GM21825 (cell line): ENCODE data around the gene S100A9.

Source experiments
- ATAC-seq: cut with Tn5 transposase; IDR thresholded peaks from one replicate; pipeline ENCODE4 v1.9.1; 2021; ENCODE audit warnings: mild to moderate bottlenecking, moderate library complexity; ENCODE audit not compliant: unreplicated experiment

S100A9 gene

DNA sequence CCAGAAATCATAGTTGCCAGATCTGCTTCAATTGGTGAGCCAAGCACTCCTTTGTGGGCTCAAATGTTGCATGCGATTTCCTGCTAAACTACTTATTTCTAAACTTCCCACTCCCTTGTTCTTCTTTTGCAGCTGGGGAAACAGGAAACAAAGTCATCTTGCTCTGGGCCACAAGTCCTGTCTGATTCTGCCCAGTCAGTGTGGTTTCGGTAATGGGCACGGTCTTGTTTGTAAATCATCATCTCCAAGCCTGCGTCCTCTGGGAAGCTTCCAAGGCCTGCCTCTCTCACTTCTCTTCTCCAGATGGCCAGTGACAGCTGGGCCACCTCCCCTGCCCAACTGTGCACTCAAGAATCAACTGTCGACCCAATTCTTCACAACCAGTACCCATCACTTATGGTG lies 28.8 kb downstream of the S100A9 start:
- ATAC-seq, result no peak

DNA sequence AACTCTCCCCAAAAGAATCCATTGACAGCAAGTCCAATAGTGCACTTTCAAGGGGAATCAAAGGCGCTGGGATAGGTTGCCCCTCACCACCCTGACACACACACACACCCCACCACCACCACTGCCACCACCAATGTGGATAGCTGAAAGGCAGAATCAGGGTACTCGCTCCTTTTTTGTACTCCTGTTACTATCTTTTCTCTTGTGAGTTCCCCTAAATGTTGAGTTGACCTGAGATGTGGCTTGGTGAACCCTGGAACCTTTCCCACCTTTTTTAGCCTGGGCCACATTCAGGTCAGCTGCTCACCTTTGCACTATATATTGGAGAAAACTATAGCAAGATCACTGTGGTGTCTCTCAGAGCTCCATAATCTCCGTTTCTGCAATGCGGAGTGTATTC lies 29.3 kb downstream of the S100A9 start:
- ATAC-seq, result no peak

DNA sequence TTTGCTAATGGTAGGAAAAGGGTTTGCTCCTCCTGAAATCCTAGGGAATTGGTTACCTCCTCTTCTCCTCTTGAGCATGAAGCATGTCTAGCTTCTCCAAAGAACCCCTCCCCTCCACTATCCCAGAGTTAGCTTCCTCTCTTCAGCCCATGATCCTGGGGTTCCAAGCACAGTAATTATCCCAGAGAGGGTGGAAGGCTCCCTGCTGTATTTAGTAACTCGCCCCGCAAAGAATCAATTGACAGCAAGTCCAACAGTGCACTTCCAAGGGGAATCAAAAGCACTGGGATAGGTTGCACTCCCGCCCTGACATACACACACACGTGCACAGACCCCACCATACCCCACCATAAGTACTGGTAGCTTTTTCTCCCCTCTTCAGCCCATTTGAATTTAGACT lies 30.1 kb downstream of the S100A9 start:
- no peak for ATAC-seq

DNA sequence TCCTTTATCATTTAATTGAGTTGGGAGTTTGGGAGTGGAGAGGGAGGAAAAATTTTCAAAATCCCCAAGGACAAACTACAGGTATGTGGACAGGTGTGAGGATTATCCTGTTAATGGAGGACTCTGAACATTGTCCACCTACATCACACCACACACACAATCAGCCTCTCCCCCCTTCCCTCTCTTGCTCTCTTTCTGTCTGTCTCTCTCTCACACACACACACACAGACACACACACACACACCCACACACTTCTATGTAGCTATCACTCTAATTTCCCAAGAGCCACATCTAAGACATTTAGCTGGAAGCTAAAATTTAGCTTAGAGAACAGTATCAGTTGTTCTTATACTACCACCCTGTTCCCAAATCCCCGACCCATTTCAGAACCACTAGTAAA lies 31.7 kb downstream of the S100A9 start:
- no peak for ATAC-seq

DNA sequence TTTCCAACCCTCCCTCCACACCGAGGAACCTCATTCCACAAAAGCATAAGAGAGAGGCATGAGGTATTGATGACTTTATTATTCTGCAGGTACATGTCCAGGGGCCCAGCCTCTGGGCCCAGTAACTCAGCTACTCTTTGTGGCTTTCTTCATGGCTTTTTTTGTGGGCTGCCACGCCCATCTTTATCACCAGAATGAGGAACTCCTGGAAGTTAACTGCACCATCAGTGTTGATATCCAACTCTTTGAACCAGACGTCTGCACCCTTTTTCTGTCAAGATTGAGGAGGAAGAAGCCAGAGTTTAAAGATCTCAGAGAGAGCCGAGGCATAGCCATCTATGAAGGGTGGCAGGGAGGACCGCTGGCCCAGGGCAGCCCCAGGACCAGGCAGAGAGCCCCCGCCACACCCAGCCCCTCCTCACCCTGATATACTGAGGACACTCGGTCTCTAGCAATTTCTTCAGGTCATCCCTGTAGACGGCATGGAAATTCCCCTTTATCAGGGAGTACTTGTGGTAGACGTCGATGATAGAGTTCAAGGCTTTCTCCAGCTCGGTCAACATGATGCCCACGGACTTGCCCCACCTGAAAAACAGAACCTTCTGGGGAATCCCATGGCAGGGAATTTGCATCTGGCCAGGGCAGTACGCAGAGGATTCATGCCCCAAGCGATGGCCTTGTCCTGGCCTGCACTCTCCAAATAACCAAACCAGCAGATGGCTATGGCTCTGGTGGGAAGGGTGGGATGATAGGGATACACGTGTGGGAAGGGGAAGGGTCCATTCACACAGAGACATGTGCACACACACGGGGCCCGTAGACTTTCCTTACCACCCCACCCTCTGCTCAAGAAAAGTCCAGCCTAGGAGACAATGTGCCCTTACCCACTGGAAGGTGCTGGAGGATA lies 32.6 kb downstream of the S100A9 start:
- ATAC-seq, result no peak

DNA sequence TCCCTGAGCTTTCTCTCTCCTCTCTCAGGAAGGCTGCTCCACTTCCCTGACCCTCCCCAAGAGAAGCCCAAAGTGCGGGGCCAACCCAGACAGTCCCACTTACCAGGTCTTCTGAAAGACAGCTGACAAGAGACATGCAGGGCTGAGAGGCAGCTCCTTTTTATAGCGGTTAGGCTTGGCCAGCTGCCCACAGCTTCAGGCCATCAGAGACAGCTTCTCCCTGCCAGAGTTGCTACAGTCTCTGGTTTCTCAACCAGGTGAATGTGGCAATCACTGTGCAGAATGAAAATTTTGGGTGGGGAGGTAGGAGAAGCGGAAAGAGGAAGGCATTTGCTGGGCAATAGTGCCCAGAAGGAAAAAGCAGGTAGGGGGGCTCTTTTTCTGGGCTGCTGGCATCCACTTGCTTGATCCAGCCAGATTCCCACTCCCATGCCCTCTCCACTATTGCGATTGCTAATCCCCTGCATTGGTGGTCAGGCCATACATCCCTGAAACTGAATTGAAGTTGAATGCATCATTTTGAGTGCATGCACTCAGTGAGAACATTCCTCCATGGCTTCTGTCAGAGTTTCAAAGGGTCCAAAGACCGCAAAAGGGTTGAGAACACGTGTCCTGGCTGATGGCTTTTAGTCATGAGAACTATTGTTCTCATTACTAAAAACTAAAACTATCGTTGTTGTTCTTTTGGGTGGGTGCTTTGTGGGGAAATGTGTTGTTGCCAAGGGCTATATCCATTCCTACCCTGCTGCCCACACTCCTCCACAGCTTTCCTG lies 33.5 kb downstream of the S100A9 start, which contains the start of gene S100A8:
TSS of gene S100A8 (minus strand) at position 136 of the 773 bp plus-strand sequence. CDS start 538 bp downstream, outside the sequence.
- ATAC-seq, result no peak

DNA sequence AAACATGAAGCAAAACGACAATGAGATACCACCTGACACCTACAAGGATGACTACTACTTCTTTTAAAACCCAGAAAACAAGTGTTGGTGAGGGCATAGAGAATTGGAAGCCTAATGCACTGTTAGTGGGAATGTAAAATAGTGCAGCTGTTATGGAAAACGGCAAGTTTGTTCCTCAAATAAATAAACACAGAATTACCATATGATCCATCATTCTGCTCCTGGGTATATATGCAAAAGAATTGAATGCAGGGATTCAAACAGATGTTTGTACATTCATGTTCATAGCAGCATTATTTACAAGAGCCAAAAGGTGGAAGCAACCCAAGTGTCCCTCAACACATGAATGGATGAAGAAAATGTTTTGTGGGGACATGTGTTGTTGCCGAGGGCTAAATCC lies 34.6 kb downstream of the S100A9 start:
- no peak for ATAC-seq

DNA sequence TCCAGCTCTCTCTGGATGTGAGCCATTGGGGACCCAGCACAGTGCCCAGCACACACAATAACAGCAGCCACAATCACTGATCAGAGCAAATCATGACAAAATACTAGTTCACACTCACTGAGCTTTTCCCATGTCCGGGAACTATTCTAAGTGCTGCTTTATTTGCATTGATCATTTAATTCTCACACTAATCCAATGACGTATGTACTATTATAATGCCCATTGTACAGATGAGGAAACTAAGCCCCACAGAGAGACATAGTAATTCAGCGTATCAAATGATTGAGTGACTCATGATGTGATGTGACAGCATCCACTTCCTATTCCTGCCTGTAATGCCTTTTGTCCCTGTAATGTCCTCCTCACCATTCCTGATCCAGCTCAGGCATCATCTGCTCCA lies 35.2 kb downstream of the S100A9 start:
- no peak for ATAC-seq

DNA sequence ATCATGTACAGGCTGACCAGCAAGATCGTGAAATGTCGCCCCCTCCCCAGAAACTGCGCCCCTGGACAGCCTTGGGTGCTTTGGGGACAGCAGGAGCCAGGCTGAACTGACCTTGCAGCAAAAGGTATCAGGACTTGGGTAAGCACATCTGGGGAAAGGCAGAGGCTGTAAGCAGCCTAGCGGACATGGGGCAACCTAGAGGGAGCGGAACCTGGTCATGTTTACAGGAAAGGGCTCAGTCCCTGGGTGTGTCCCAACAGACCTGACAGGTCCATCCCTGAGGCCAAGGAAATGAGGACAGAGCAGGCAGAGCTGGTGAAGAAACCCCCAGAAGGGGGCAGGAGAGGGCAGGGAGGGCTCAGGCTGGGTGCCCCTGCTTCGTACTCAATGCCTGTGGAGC lies 36.3 kb downstream of the S100A9 start:
- ATAC-seq, result no peak

DNA sequence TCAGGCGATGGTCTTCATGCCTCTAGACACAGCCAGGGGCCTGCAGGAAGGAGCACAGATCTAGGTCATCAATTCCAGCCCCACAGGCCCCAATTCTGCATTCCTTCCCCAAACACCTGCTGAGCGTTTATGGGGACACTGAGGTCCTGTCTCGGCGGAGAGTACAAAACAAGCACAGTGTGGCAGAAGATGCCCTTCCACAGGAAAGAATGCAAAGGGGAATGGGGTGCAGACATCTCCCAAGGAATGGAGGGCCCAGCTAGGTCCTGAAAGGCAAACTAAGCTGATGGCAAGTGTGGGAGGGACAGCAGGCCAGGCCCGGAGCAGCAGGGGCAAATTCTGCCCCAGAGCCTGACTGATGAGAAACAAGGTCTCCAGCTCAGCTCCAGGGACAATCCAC lies 36.7 kb downstream of the S100A9 start:
- no peak for ATAC-seq

DNA sequence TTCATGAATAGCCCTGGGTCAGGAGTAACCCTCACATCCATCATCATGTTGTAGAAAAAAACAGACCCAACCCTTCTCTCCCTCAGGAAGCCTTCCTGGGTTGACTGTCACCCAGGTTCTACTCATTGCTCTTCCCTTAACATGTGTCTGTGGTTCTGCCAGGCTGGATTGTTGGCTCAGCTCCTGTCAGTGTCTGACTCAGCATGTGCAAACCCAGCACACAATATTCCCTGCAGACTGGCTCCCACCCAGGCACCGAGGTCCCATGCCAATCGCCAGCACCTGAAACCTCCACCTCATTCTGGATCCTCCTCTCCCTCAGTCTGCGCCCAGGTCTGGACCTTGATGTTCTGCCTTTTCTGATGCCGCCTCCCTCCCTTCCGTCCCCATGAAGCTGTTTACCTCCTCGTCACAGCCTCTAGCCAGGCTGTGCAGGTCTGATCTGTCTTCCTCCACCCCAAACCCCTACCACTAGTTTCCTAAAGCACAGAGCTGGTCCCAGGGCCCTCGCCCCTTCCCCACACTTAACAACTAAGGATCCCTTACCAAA lies 37.6 kb downstream of the S100A9 start:
- no peak for ATAC-seq

DNA sequence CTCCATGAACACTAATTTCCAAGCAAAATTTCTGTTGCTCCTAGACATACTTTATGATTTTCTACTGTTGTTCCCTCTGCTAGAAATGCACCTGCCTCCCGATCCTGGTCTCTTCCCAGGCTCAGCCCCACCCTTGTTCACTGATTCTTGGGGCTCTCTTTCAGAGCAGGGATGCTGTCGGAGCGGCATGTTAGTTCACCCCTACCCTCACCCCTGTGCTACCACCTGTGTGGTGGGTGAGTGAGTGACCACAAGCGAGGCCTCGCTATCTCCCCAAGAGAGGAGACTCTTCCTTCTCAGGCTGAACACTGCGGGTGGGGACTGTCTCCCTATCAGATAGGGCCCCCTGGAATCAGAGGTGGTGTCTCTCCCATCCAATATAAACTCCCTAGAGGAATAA lies 38.1 kb downstream of the S100A9 start:
- ATAC-seq, result no peak

DNA sequence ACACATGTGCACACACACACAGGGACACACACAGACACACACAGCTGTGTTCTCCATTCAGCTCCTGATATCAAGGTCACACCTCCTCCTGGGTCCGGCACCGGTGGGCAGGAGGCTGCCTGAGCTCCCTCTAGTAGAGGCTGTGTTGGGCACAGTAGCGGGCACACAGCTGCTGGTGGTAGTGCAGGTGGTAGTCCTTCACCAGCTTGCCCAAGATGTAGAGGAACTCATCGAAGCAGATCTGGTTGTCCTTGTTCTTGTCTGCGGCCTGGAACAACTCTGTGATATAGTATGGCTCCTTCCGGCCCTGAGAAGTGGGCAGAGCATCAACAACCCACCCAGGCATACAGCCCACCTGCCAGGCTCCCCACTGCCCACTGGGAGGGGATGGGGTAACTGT lies 38.8 kb downstream of the S100A9 start:
- ATAC-seq, result no peak

DNA sequence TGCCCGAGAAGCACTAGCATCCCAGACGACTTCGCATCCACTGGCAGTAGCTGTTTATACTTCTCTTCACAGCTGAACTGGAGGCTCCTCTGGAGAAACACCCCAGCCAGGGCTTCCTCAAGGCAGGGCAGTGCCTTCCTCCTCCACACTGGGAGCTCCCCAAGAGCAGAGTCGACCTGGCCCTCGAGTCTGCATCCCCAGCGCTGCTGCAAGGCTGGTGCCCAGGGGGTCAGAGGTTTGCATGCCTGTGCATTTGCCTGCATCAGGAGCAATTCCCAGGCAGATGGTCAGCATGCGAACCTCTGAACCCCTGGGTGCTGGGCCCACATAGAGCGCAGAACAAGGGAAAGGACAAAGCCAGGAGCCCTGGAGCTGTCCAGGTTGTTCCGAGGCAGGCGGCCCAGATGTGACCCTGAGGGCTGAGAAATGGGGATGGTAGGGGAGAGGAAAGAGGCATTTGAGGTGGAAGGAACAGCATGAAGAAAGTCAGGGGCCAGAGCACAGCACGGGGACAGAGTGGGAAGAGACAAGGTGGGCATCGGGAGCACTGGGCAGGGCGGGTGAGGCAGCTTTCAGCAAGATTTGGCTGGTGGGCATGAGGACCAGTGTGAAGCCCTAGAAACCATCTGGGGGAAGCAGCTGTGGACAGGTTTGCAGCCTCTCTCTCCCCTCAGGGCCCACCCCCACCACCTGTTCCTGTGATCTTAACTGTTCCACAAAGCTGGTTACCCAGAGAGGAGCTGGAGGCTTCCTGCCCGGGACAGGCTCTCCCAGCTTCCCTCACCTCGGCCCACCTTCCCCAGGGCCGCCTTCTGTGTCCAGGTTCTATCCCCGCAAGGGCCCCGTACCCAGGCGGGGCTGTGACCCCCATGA lies 39.6 kb downstream of the S100A9 start:
- no peak for ATAC-seq

DNA sequence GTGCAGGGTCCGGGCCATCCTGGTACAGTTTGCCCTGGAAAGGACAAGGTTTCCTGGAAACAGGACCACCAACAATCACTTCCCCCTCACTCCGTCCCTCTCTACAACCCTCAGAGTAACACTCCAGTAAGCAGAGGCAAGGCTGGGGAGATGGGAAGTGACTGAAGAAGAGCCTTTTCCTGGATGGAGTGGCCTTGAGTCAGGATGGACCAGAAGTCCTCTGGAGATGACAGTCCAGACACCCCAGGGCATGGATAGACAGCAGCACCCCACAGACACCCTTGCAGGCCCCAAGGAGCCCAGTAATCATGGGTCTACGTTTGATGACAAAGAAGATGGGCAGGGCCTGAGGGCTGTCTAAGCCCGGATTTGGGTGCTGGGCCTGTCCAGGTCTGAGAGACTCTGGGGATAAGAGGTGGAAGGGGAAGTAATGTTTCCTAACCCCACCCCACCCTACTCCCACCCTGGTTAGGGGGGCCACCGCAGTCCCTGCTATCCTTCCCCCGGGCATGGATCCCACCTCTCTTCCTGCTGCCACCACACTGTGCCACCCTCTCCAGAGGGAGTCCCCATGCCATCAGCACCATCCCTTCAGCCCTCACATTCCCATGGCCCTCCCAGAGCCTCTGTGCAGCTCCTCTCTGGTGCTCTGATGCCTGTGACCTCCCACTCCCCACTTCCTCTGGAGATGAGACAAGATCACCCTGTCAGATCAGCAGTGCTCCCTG lies 40.4 kb downstream of the S100A9 start:
- no peak for ATAC-seq

DNA sequence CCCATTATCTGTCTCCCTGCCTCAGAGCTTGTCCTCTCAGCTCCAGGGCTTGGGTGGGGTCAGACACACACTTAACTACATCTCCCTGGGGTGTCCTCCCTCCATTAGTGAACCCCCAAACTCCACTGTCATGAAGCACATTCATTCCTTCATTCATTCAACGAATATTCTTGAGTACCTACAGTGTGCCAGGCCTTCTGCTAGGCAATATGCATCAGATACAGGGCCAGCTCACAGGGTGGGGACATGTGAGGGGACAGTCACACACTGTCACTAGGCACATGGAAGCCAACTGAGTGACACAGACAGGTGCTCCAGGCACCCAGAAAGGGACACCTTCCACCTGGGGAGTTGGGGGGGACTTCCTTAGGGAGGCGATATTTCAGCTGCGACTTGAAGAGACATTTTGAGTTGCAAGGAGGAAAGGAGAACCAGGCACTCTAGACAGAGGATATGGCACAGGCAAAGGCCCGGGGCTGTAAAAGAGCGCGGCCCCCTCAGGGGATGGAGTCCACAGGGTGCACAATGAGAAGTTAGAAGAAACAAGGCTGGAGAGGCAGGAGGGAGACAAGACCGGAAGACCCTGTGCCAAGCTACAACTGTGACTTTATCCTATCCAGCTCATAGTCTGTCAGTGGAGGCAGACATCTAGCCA lies 41.9 kb downstream of the S100A9 start:
- no peak for ATAC-seq

DNA sequence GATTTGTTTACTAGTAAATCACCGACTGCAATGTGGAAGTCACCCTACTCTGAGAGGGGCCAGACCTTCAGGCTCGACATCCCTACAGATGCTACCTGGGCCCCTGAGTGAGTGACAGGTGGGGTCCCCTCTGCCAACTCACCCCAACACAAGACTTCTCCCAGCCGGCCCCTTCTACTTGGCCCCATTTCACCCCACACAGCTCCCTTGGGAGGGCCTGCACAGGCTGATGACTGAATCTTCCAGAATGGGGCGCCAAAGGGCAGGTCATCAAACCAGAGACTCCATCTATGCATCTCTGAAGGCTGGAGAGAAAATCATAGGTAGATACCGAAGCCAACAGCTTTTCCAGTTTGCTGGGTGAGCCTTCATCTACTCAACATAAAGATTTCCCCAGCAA lies 42.6 kb downstream of the S100A9 start:
- ATAC-seq, result no peak

DNA sequence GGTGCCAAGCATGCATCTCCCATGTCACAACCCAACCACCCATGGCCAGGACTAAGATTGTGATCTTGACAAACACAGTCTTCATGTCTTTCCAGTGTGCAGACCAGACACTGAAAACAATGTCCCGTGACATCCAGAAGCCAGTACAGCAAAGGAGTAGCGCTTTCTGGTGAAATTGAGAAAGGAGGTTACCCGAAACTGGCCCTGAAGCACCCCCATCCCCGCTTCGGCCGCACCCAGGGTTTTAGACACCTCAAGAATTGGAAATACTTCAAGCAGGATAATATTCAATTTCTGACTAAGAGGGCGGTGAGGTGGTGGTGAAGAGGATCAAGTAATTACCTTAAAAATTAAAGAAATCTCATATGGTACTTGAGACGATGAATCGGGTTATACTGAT lies 43.8 kb downstream of the S100A9 start:
- ATAC-seq, result no peak

DNA sequence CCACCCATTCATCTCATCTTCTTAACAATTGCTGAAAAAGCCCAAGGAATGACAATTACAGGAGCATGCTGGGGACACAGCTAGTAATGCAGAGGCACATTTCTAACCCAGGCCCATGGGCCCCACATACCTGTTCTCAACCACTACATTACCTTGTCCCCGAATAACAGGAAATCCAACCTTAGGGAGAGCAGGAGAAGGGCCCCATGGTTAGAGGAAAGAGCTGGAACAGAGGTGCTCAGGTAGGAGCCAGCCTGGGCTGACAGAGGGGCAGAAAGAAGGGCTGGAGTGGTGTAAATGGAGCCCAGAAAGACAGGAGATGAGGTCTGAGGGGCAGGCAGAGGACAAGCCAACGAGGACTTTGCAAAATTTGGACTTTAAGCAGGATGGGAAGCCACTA lies 44.6 kb downstream of the S100A9 start:
- no peak for ATAC-seq
